GM04504 (cell line): ENCODE results near the gene AKR1C8.
"Not testable (repeated sequence)": the region's sequence is repeated elsewhere in the genome, so short reads cannot be mapped to it uniquely, and the experiment has no call there.

ENCODE experiments used
- DNase-seq: peaks from one replicate; pipeline ENCODE4 v3.0.0-alpha.2; 2012; ENCODE audit warnings: low read depth

The AKR1C8 gene

DNA sequence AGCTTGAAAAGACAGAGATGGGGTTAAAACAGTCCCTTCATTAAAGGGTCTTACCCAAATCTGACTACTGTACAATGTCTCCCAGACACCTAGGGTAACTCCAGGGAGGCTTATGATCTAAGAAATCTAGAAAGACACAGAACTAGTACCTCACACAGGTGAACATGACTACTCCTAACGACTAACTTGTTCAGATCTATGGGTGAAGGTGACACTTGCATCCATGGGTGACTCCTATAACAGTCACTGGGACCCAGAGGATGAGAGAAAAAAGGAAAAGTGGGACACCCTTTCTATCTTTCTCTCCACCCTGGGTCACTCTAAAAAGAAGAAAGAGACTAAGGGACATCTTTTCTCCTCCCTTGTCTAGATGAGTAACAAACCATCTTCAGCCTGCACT lies 19.2 kb downstream of the AKR1C8 start:
- no peak for DNase-seq

DNA sequence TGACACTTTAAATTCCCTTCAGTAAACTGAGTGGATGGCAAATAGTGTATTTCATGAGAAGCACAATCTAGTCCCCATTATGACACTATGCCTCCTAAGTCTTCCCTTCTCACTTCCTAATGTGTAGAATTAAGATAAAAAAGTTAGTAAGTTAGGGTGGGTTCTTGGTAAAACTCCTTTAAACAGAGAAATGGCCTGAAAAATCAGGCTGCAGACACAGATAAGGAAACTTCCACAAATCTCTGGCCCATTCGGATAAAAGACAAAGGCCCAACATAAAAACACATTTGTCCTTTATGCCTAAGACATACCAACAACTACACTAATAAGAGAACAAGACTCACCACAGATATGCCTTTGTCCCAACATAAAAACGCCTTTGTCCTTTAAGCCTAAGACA lies 21.5 kb downstream of the AKR1C8 start:
- no peak for DNase-seq

DNA sequence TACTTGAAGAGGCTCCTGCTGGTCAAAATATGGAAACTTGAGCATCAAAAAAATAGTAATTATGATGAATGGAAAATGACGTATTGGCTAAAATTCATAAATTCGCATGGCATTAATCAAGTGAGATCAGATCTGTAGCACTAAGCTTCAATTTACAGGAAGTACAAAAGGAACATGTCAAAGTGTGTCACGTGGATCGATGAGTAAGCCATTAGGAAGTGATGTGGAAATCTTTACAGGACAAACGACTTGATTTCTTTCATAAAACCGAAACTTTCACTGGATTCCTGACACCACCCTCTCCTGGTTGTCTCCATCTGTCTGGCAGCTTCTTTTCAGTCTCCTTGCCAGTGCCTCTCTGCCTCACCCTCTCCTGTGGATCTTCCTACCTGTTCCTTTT lies 25.8 kb downstream of the AKR1C8 start:
- no peak for DNase-seq

DNA sequence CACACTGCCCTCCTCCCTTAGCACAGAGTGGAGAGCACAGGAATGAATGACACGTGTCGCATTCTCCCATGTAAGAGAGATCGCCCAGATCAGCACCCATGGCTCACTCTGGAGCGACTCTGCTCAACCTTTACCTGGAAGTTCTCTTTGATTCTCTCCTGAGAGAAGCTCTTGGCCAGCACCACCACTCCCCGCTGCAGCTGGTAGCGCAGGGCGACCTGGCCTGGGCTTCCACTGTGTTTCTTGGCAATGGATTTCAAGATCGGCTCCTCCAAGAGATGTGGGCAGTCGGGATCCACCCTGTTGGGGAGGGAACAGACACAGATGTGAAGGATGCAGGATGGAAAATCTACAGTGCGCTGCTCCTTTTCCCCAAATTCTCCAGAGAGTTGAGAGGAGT lies 27.4 kb downstream of the AKR1C8 start:
- no peak for DNase-seq

DNA sequence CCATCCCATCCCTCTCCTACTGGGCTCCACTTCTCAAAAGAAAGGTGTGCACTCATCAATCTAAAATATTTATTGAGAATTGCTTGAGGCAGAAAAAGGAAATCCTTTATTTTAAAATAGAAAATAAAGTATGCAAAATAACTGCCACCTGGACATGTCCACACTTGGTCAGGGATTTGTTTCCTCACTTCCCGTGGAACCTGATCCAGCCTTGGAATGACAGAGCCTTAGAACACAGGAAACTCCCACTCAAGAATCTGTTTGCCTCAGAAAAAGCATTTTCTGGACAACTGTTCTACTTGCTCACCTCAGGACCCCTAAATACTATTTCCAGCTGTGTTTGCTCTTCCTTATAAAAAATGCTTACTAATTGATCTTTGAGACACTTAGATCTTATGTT lies 29.0 kb downstream of the AKR1C8 start:
- no peak for DNase-seq

DNA sequence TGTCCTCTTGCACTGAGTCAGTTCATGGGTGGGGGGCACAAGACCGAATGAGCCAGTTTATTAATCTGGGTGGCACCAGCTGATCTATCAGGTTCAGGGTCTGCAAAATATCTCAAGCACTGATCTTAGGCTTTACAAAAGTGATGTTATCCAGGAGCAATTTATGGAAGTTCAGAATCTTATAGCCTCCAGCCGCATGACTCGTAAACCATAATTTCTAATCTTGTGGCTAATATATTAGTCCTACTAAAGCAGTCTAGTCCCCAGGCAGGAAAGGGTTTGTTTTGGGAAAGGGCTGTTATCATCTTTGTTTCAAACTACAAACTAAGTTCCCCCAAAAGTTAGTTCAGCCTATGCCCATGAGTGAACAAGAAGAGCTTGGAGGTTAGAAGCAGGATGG lies 33.9 kb downstream of the AKR1C8 start:
- DNase-seq: no peak

DNA sequence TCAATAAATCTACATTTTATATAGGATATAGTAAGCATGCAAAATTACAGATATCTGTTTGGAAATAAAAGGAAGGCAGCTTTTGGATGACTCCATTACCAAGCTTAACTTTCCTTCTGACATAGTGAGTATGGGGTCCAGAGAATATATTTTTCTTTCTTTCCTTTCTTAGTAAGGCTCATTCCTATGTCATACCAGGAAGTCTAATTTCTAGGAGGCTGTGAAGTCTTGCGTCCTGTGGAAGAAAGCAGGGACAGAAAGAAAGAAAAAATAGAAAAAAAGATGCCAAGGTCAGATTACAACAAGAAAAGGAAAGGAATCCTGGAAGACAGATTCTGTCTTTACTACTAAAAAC lies 36.3 kb downstream of the AKR1C8 start:
- no peak for DNase-seq

DNA sequence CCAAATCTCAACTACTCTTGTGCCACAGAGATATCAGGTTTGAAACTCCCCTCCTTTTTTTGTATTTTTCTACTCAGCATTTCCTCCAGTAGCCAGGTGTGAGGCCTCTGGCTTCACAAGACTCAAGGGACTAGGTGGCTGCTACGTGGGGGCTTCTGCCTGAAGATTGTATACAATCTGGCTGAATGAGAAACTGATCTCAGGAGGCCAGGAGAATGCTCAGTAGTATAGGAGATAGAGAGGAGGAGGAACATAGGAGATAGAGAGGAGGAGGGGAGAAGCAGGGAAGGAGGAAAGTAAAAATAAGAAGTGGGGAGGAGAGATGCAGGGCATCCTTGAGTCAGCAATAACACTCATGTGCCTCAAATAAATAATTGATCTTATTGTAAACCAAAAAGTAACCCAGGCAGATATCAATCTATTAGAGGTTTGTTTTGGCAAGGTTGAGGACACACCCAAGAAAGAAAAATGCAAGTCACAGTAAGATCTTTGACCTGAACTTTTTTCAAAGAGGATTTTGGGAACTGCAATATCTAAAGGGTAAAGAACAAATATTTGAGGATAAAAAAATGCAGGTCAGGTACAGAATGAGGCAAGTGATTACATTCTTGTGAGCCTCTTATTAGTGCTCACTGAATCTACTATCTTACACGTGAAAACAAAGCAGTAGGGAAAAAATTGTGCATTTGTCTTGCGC lies 36.8 kb downstream of the AKR1C8 start:
- no peak for DNase-seq

DNA sequence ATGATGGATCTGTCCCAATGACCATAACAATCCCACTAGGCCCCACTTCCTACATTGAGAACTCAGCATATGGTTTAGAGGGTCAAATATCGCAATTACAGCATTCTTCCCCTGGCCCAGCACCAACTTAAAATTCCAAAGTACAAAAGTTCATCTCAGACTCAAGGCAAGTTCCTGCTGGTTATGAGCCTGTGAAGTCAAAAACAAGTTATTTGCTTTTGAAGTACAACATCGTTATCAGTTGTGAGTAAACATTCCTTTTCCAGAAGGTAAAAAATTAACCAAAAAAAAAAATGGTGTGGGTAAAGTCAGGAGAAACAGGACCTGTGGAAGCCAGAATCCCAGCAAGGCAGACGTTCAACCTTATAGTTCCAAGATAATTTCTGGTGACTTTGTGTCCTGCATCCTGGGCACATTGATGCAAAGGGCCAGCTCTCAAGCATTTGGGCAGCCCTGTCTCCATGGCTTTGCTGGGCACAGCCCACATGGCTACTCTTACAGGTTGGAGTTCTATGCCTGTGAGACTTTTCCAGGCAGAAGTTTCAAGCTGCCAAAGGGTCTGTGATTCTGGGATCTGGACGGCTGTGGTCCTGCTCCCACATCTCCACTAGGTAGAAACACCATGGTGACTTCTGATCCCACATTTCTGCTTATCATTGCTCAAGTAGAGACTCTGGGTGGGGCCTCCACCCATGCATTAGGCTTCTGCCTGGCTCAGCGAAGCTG lies 37.5 kb downstream of the AKR1C8 start:
- DNase-seq: no peak

DNA sequence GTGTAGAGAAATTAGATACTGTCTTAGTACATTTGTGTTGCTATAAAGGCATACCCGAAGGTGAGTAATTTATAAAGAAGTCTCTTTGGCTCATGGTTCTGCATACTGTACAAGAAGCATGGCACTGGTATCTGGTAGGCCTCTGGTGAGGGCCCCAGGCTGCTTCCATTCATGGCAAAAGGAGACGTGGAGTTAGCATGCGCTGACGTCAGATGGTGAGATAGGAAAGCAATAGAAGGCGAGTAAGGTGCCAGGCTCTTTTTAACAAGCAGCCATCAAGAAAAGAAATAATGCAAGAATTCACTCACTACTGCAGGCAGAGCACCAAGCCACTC lies 38.1 kb downstream of the AKR1C8 start:
- DNase-seq: no peak

DNA sequence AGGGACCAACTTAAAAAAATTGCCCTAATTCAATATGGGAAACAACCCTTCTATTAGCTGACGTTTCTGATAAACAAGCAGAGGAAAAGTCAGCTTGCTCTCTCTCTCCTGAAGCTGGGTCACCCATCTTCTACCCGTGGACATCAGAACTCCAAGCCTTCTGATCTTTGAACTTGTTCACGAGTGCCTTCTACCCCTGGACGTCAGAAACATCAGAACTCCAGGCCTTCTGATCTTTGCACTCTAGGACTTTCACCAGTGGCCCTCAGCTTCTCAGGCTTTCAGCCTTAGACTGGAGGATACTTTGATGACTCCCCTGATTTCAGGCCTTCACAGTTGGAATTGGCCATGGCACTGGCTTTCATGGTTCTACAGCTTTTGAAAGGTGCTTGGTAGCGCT lies 41.8 kb downstream of the AKR1C8 start:
- DNase-seq: no peak

DNA sequence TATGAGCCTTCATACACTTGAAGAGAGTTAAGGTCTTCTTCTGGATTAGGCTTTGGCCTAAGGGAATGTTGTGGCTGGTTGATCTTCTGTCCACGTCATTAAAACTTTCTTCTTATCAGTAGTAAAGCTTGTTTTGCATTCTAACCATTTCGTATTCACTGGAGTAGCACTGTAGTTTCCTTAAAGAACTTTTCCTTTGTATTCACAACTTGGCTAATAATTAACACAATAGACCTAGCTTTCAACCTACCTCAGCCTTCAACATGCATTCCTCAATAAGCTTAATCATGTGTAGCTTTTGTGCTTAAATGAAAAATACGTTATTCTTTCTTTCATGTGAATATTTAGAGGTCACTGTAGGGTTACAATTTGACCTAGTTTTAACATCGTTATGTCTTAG lies 42.8 kb downstream of the AKR1C8 start:
- no peak for DNase-seq

DNA sequence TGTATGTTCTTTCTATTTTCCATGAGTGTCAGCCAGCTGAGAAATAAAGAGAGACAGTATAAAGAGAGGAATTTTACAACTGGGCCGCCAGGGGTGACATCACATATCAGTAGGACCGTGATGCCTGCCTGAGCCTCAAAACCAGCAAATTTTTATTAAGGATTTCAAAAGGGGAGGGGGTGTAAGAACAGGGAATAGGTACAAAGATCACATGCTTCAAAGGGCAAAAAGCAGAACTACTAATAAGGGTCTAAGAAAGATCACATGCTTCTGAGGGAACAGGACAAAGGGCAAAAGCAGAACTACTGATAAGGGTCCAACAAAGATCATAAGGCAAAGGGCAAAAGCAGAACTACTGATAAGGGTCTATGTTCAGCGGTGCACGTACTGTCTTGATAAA lies 47.3 kb downstream of the AKR1C8 start:
- not testable (repeated sequence) for DNase-seq

DNA sequence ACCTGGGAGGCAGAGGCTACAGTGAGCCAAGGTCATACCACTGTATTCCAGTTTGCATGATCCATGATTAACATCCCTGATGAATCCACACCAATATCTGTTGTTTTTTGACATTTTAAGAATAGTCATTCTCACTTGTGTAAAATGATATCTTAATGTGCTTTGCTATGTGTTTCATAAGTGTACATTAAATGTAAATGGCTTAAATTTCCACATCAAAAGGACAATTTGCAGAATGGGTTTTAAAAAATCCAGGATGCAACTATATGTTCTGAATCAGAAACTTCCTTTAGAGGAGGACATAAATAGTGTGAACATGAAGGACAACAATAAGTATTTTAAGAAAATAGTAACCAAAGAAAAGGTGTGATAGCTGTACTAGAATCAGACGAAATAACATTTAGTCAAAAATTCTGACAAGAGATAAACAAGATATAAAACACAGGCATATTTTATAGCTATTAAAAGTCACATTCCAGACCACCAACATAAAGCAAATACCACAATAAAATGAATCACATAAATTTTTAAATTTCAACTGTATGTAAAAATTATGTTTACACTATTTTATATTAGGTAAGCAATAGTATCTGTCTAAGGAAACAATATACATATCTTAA lies 48.4 kb downstream of the AKR1C8 start:
- no peak for DNase-seq

DNA sequence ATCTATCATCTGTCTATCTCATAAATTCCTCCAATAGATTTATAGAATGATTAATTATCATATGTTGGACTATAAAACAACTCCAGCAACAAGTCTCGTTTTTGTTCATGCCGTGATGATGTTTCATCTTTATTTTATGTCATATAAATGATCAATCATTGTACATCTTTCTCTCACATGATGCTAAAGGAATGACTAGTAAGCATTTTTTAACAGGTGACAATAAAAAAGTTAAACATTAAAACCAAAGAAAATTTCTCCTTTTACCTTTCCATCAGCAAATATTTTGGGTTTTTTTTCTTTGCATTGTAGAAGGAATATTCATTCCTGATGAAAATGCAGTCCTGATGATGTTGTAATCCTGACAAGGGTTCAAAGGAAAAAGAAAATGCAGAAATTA lies 49.4 kb downstream of the AKR1C8 start:
- no peak for DNase-seq

DNA sequence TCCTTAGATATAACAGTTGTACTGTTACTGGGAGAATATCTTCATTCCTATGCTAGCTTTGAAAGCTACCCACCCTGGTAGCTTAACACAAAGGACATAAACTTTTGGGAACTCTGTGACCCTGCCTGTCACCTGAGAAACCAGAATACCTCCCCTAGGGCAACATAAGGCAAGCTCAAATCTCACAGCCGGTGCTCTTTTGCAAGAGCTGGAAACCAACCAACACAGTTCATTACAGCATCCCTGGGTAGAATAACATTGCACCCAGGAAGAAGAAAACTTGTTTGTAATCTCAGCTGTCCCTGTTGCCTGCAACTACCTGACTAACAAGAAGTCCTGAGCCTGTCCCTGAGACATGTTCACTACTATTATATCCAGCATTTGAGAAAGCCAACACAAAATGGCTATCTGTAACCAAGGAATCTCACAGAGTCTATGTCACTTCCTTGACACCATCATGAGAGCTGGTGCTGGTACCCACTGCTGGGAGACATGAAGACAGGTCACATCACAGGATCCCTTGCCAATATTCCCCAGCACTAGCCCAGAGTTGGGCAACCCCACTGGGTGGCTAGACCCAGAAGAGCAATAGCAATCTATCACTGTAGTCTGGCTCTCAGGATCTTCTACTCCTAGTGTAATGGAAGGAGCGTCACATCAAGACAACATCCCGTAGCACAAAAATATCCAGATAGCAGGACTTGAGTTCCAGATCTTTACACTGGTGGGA lies 59.5 kb downstream of the AKR1C8 start:
- no peak for DNase-seq

DNA sequence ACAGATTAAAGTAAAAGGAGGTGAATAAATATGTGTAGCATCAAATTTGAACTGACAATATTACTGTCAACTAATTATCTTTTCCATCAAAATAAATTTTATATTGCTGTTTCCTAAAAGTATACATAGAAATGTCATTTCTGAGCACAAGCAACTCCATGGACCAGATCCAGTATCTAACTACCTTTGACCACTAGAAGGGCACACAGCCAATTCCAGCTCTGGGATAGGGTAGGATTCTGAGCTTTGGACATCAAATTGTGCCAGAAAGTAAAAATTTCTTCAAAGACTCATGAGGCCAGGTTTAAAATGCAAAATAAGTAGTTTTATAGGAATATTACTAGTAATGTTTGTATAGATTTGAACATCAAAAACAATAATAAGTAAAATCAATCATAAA lies 61.1 kb downstream of the AKR1C8 start:
- no peak for DNase-seq

DNA sequence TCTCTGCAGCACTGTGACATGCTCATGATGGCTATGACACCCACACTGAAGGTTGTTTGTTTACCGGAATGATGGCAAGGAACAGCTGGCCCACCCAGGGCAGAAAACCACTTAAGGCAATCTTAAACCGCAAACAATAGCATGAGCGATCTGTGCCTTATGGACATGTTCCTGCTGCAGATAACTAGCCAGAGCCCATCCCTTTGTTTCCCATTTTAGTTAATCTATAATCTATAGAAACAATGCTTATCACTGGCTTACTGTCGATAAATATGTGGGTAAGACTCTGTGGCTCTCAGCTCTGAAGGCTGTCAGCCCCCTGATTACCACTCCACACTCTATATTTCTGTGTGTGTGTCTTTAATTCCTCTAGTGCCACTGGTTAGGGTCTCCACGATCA lies 65.0 kb downstream of the AKR1C8 start:
- not testable (repeated sequence) for DNase-seq

DNA sequence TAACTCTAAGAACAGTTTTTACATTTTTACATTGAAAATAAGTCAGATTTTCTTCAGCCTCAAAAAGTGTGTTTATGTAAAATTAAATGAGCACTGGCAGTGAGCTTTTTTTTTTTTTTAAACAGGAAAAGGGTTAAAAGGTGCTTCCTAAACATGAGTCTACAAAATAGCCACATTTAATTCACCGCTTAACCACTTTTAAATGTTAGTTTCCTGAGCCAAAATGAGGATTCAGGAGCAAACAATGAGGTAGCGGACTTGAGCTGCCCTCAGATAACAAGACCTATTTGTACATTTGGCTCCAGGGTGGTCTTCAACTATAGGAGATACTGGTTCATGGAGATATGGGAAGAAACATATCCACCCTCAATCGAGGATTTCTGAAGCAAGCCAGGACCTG lies 67.9 kb downstream of the AKR1C8 start:
- no peak for DNase-seq

DNA sequence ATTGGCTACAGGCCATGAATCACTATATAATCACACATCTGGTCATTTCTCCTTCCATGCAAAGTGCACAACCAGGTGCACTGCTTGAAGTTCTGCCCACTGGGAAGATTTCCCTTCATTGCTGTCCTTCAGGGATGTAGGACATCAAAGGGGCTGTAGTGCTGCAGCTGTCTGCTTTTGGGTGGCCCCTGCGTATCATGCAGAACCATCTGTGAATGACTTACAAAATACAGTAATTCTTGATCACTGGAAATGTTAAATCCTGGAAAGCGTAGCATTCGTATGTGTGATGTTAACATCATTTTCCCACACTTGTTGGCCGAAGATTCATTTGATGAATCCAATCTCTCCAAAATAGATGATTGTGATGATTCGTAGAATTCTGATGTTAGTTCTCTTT lies 68.3 kb downstream of the AKR1C8 start:
- no peak for DNase-seq

DNA sequence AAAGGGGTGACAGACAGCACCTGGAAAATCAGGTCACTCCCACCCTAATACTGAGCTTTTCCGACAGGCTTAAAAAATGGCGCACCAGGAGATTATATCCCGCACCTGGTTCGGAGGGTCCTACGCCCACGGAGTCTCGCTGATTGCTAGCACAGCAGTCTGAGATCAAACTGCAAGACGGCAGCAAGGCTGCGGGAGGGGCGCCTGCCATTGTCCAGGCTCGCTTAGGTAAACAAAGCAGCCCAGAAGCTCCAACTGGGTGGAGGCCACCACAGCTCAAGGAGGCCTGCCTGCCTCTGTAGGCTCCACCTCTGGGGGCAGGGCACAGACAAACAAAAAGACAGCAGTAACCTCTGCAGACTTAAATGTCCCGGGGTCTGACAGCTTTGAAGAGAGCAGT lies 75.1 kb downstream of the AKR1C8 start:
- DNase-seq: not testable (repeated sequence)

DNA sequence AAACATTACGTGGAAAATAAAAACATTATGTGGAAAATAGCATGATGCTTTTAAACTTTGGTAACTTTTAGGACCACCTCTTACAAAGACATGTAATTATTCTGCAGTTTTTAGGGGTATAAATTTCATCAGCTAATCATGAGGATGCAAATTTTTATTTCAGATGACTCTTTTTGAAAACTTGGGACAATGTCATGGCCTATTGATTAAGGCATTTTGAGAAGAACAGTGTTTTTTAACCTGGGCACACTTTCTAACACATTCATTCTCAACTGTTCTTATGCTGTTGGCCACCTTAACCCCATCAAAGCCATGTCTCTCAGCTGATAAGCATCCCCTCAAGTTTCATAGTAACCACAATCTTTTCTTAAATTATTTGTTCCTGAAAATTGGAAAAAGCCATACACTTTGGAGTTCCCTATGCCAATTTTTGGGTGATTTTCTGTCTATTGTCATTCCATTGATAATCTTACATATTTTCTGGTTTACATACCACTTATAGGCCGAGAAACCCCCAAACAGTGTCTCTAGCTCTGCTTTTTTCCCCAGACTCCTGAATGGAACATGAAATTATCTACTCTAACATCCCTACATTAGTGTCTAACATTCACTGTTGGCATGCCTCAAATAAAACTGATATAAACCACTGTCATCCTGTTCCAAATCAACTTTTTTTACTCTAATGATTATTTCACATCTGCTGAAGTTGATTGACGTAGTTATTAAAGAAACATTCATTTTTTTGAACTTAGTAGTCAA lies 76.1 kb downstream of the AKR1C8 start:
- DNase-seq: no peak
